Endodermal cell (in vitro differentiated cells): Measurements from ENCODE around the gene PANK3. TPM values are rescaled to one million over a fixed set of nuclear protein-coding genes. Genes with fewer than 3 reads are reported as not detected.
A peak's percentile ranks its signal among the peaks of the same experiment; 100 is the strongest.

ENCODE experiments used
- DNase-seq: peaks from one replicate; pipeline ENCODE4 v3.0.0-alpha.2; 2017
- H3K27ac ChIP-seq: 2 replicates; pipeline ENCODE4 v1.5.1; 2013; ENCODE audit warnings: mild to moderate bottlenecking, low read depth, low read length, moderate library complexity
- H3K27me3 ChIP-seq: 2 replicates; pipeline ENCODE4 v1.6.1; 2013; ENCODE audit warnings: mild to moderate bottlenecking, low read length, moderate library complexity; ENCODE audit not compliant: insufficient read depth, control insufficient read depth, poor library complexity, severe bottlenecking
- H3K36me3 ChIP-seq: 2 replicates; pipeline ENCODE4 v1.7.0; 2013; ENCODE audit warnings: mild to moderate bottlenecking, low read length, moderate library complexity; ENCODE audit not compliant: control insufficient read depth, insufficient read depth
- H3K4me1 ChIP-seq: one replicate; pipeline ENCODE4 v1.7.0; 2013; ENCODE audit warnings: low read length; ENCODE audit not compliant: control insufficient read depth, insufficient read depth
- H3K4me3 ChIP-seq: 2 replicates; pipeline ENCODE4 v1.5.1; 2013; ENCODE audit warnings: mild to moderate bottlenecking, low read length, moderate library complexity
- H3K9ac ChIP-seq: 2 replicates; pipeline ENCODE4 v1.6.1; 2013; ENCODE audit warnings: mild to moderate bottlenecking, low read length, moderate library complexity; ENCODE audit not compliant: poor library complexity, severe bottlenecking; ENCODE audit errors: extremely low read depth
- H3K9me3 ChIP-seq: 2 replicates; pipeline ENCODE4 v1.6.1; 2013; ENCODE audit warnings: mild to moderate bottlenecking, low read length, moderate library complexity; ENCODE audit not compliant: control insufficient read depth
- H3K27ac Mint-ChIP-seq: 2 replicates; pipeline ENCODE4 v1.8.0; 2020; ENCODE audit warnings: mixed read lengths
- H3K27me3 Mint-ChIP-seq: 2 replicates; pipeline ENCODE4 v1.8.0; 2021; ENCODE audit warnings: mild to moderate bottlenecking, mixed read lengths; ENCODE audit not compliant: insufficient read depth
- H3K36me3 Mint-ChIP-seq: 2 replicates; pipeline ENCODE4 v1.8.0; 2020; ENCODE audit warnings: low read depth, mixed read lengths
- H3K4me1 Mint-ChIP-seq: 2 replicates; pipeline ENCODE4 v1.8.0; 2020; ENCODE audit warnings: mixed read lengths
- H3K4me3 Mint-ChIP-seq: 2 replicates; pipeline ENCODE4 v1.8.0; 2020; ENCODE audit warnings: mild to moderate bottlenecking, moderate library complexity, mixed read lengths
- H3K9me3 Mint-ChIP-seq: 2 replicates; pipeline ENCODE4 v1.8.0; 2020; ENCODE audit warnings: mild to moderate bottlenecking, mixed read lengths
- WGBS, 2 experiments: methylation state at CpG; one replicate each; pipeline versions ENCODE4 v1.1.5 to v1.1.7; 2013; ENCODE audit warnings: missing lambda C conversion rate in 2 of 2, mixed read lengths in 1 of 2; ENCODE audit not compliant: insufficient coverage in 1 of 2, insufficient read length in 1 of 2; 5-methylcytosine and 5-hydroxymethylcytosine counted together
- total RNA-seq, 2 donors: library from RNA; stranded (reverse); fragmentation: NEBNext Ultra II Directional in 1 of 2; extraction: Animal tissue kit (Norgen Biotek cat#: 25700) in 1 of 2; gene quantifications; 2 replicates in 1 of 2; 3 replicates in 1 of 2; pipeline ENCODE4 v1.2.1, GENCODE V29; 2021
- TF ChIP-seq, protein P1 (sequence below): fragments of 200-600 bp; sonication (generic); conservative IDR thresholded peaks from 2 replicates; pipeline ENCODE4 v1.5.0; 2021; ENCODE audit warnings: antibody characterized with exemption, mild to moderate bottlenecking

The PANK3 gene
- total RNA-seq, 2 donors from 2014 or later: 101 to 111 TPM

DNA sequence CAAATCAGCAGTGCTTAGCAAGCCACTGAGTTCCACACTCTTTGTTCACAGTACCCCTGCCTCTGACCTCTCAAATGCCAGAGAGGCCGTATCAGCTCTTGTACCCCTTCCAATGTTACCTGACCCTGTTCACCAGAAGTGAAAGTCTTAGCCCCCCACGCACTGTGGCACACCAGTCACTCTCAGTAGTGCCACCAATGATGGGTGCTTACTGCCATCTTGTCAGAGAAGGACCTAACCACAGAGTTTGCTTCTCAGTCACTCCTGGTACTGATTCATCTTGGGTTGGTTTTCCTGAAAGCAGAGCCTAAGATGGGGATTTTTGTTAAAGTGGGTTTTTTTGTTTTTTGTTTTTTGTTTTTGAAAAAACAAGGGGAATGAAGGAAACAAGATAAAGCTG lies 28.8 kb upstream of the PANK3 start:
- peak; percentile 23 for DNase-seq
- Histone ChIP-seq H3K4me1 (no peaks in the 10 kb centered on the region), H3K4me3 (no peak overlapping the region), H3K27ac (no peak overlapping the region), H3K36me3 (no peaks in the 10 kb centered on the region), H3K27me3 (no peaks in the 10 kb centered on the region), H3K9ac (no peak overlapping the region), H3K9me3 (no peaks in the 10 kb centered on the region)
- no peak overlapping the region for H3K27ac Mint-ChIP-seq
- no peaks in the 10 kb centered on the region for H3K9me3 Mint-ChIP-seq
- TF ChIP-seq, protein P1, sequence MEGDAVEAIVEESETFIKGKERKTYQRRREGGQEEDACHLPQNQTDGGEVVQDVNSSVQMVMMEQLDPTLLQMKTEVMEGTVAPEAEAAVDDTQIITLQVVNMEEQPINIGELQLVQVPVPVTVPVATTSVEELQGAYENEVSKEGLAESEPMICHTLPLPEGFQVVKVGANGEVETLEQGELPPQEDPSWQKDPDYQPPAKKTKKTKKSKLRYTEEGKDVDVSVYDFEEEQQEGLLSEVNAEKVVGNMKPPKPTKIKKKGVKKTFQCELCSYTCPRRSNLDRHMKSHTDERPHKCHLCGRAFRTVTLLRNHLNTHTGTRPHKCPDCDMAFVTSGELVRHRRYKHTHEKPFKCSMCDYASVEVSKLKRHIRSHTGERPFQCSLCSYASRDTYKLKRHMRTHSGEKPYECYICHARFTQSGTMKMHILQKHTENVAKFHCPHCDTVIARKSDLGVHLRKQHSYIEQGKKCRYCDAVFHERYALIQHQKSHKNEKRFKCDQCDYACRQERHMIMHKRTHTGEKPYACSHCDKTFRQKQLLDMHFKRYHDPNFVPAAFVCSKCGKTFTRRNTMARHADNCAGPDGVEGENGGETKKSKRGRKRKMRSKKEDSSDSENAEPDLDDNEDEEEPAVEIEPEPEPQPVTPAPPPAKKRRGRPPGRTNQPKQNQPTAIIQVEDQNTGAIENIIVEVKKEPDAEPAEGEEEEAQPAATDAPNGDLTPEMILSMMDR: no peak
- H3K27me3 Mint-ChIP-seq: no peaks in the 10 kb centered on the region
- H3K4me3 Mint-ChIP-seq: no peak overlapping the region
- no peaks in the 10 kb centered on the region for H3K4me1 Mint-ChIP-seq
- 94 to 95% methylated on average over 2 of the region's 2 CpGs for WGBS, 2 experiments
- no peaks in the 10 kb centered on the region for H3K36me3 Mint-ChIP-seq

DNA sequence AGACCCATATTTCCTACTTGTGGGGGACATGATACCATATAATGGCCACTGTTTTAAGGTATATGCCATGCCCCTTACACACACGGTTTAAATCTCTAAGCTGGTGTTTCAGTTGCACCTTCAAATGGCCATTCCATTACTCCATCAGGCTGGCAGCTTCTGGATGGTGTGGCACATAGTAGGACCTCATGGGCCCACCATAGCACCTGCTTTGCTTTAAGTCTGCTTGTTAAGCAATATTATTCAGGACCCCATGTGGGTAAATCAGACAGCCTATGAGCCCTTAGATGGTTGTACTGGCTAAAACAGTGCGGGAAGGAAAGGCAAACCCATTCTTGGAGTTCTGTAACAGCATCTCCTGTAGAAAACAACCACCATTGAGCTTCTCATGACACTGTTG lies 27.4 kb upstream of the PANK3 start:
- H3K9me3 ChIP-seq: no peaks in the 10 kb centered on the region
- no peaks in the 10 kb centered on the region for H3K4me1 ChIP-seq
- Mint-ChIP-seq H3K4me3 (no peak overlapping the region), H3K4me1 (no peaks in the 10 kb centered on the region), H3K9me3 (no peaks in the 10 kb centered on the region), H3K36me3 (no peaks in the 10 kb centered on the region), H3K27ac (no peak overlapping the region), H3K27me3 (no peaks in the 10 kb centered on the region)
- no peak overlapping the region for H3K27ac ChIP-seq
- no peaks in the 10 kb centered on the region for H3K36me3 ChIP-seq
- 67 to 89% methylated on average over 1 to 2 of the region's 2 CpGs for WGBS, 2 experiments
- no peaks in the 10 kb centered on the region for H3K27me3 ChIP-seq
- no peak overlapping the region for H3K9ac ChIP-seq
- no peak overlapping the region for H3K4me3 ChIP-seq
- TF ChIP-seq, protein P1: no peak
- peak; percentile 3 for DNase-seq

DNA sequence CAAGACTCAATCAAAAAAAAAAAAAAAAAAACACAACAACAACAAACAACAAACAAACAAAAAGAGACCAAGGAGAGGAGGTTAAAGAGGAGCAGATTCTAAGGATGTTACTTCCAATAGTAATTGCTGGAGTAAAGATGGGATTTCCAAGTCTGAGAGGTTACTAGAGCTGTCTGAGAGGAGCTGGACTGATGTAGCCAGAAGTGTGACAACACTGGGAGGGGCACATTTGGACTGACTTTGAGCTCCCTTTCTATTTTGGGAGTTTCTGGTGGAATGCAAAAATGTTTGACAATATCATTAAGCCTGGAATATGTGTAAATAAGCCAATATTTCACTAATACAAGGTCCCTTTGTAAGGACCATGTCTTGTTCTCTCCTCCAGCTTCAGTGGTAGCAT lies 25.3 kb upstream of the PANK3 start:
- Mint-ChIP-seq H3K27me3 (no peaks in the 10 kb centered on the region), H3K4me1 (peaks cover 6% of the 10 kb centered on the region), H3K4me3 (no peak overlapping the region), H3K27ac (no peak overlapping the region), H3K9me3 (no peaks in the 10 kb centered on the region), H3K36me3 (no peaks in the 10 kb centered on the region)
- H3K4me1 ChIP-seq: no peaks in the 10 kb centered on the region
- no peaks in the 10 kb centered on the region for H3K36me3 ChIP-seq
- no peaks in the 10 kb centered on the region for H3K27me3 ChIP-seq
- H3K27ac ChIP-seq: no peak overlapping the region
- H3K9ac ChIP-seq: no peak overlapping the region
- TF ChIP-seq, protein P1: no peak
- no peaks in the 10 kb centered on the region for H3K9me3 ChIP-seq
- no peak overlapping the region for H3K4me3 ChIP-seq
- DNase-seq: no peak
